SK-N-DZ (cell line): ENCODE results near the gene CHIC2.

ENCODE experiments used
- small RNA-seq, 2 experiments: library from RNA; depleted of rRNA; stranded (forward); fragments of <200 nt; gene quantifications; one replicate each; pipeline ENCODE3, GENCODE V24; 2014

The CHIC2 gene

Small RNA genes within 50 kb of the gene (small RNA-seq; reads per million reads assigned to genes)
- gene AC110792.1 (0 reads per million in 2 experiments), gene AC110792.3 (0 reads per million in 2 experiments)
